ENCODE data around the gene CNTRL. TPM values are rescaled to one million over a fixed set of nuclear protein-coding genes. Genes with fewer than 3 reads are reported as not detected.
"Not testable (repeated sequence)": the region's sequence is repeated elsewhere in the genome, so short reads cannot be mapped to it uniquely, and the experiment has no call there.

CNTRL gene
- total and polyA plus RNA-seq, 2 experiments from 2014 or later = 3.4 to 7.9 TPM

DNA sequence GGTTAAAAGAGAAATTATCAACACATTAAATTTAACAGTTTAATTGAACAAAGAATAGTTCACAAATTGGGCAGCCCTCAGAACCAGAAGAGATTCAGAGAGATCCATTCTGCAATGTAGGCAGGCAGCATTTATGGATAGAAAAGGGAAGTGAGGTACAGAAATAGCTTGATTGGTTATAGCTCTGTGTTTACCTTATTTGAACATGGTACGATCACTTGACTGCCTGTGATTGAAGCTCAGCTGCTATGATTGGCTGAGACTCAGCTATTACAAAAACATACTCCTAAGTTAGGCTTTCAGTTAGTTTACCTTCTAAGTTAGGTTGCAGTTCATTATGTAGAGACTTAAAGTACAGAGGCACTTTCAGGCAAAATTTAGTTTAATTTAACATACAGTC is 7.3 kb downstream of the CNTRL start:
- Histone ChIP-seq H3K4me1 (ENCODE audit: insufficient read depth) (no peaks in the 10 kb centered on the region), H4K20me1 (ENCODE audit: insufficient read depth, poor library complexity, severe bottlenecking) (no peaks in the 10 kb centered on the region), H3K9me3 (ENCODE audit: low read depth) (no peaks in the 10 kb centered on the region), H3K4me3 (no peak overlapping the region), H3K27ac (no peak overlapping the region), H3K9me2 (replicated peaks; ENCODE audit: insufficient read depth) (no peaks in the 10 kb centered on the region), H3K36me3 (replicated peaks; ENCODE audit: insufficient read depth, low read depth) (no peaks in the 10 kb centered on the region), H3K79me2 (no peaks in the 10 kb centered on the region), H2AFZ (no peak overlapping the region), H3K27me3 (no peaks in the 10 kb centered on the region), H3K4me2 (no peak overlapping the region)
- no peak for TF ChIP-seq EZH2phosphoT487 (IDR thresholded peaks at IDR 0.05; ENCODE audit: low read depth, severe bottlenecking, unreplicated experiment)
- TF ChIP-seq EZH2 (IDR thresholded peaks at IDR 0.05; ENCODE audit: borderline replicate concordance) = no peak
- TF ChIP-seq, protein P1, sequence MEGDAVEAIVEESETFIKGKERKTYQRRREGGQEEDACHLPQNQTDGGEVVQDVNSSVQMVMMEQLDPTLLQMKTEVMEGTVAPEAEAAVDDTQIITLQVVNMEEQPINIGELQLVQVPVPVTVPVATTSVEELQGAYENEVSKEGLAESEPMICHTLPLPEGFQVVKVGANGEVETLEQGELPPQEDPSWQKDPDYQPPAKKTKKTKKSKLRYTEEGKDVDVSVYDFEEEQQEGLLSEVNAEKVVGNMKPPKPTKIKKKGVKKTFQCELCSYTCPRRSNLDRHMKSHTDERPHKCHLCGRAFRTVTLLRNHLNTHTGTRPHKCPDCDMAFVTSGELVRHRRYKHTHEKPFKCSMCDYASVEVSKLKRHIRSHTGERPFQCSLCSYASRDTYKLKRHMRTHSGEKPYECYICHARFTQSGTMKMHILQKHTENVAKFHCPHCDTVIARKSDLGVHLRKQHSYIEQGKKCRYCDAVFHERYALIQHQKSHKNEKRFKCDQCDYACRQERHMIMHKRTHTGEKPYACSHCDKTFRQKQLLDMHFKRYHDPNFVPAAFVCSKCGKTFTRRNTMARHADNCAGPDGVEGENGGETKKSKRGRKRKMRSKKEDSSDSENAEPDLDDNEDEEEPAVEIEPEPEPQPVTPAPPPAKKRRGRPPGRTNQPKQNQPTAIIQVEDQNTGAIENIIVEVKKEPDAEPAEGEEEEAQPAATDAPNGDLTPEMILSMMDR (IDR thresholded peaks at IDR 0.05; ENCODE audit: poor library complexity) = no peak
- DNase-seq (ENCODE audit: low spot score) = no peak
- 79% methylated on average over 1 of the region's 1 CpG for WGBS (ENCODE audit: low lambda C conversion rate, missing lambda C conversion rate)

DNA sequence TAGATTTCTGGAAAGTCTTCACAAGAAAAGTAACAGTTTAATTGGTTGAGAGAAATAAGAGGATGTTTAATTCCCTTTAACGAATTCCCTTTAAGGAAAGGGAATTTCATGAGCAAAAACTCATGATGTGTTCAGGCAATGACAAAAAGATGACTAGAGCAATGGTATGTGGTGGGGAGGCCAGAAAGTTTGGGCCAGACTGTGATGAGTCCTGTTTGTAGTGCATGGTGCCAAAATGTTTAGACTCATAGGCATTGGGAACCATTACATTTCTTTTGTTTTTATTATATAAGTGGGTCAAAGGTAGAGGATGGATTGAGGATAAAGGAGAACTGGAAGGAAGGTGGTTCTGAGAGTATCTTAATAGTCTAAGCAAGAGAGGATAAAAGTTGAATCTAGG is 10.9 kb downstream of the CNTRL start:
- H3K4me1 ChIP-seq (ENCODE audit: insufficient read depth) = no peaks in the 10 kb centered on the region
- no peaks in the 10 kb centered on the region for H3K9me2 ChIP-seq (replicated peaks; ENCODE audit: insufficient read depth)
- no peaks in the 10 kb centered on the region for H4K20me1 ChIP-seq (ENCODE audit: insufficient read depth, poor library complexity, severe bottlenecking)
- H3K27me3 ChIP-seq = no peaks in the 10 kb centered on the region
- H3K79me2 ChIP-seq = no peaks in the 10 kb centered on the region
- no peak overlapping the region for H3K4me2 ChIP-seq
- H3K27ac ChIP-seq = no peak overlapping the region
- no peaks in the 10 kb centered on the region for H3K36me3 ChIP-seq (replicated peaks; ENCODE audit: insufficient read depth, low read depth)
- 95% methylated on average over 1 of the region's 1 CpG for WGBS (ENCODE audit: low lambda C conversion rate, missing lambda C conversion rate)
- no peak for TF ChIP-seq EZH2phosphoT487 (IDR thresholded peaks at IDR 0.05; ENCODE audit: low read depth, severe bottlenecking, unreplicated experiment)
- TF ChIP-seq EZH2 (IDR thresholded peaks at IDR 0.05; ENCODE audit: borderline replicate concordance) = no peak
- TF ChIP-seq, protein P1 (IDR thresholded peaks at IDR 0.05; ENCODE audit: poor library complexity) = no peak
- no peak for DNase-seq (ENCODE audit: low spot score)
- no peak overlapping the region for H3K4me3 ChIP-seq
- no peaks in the 10 kb centered on the region for H3K9me3 ChIP-seq (ENCODE audit: low read depth)
- no peak overlapping the region for H2AFZ ChIP-seq

DNA sequence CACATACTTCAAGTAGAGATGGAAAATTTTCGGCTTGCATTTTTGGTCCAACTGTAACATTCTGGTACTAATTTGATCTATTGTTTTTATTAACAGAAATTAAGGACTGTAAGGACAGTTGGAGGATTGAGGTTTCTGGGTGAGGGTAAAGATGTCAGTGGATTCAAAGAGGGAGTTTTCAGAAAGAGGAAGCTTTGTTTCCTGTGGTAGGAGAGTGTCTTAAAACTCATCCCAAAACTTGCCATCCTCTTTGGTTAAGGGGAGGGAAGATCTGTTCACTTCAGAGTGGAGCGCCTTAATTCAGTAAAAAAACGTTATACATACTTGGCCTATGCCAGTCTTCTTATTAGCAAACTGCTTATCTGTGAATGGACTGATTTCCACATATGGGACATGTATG is 13.8 kb downstream of the CNTRL start:
- 93% methylated on average over 3 of the region's 3 CpGs for WGBS (ENCODE audit: low lambda C conversion rate, missing lambda C conversion rate)

DNA sequence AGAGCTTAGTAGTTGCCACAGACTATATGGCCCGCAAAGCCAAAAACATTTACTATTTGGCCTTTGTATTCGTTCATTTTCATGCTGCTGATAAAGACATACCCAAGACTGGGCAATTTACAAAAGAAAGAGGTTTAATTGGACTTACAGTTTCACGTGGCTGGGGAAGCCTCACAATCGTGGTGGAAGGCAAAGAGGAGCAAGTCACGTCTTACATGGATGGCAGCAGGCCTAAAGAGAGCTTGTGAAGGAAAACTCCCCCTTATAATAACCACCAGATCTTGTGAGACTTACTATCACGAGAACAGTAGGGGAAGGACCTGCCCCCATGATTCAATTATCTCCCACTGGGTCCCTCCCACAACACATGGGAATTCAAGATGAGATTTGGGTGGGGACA is 16.0 kb downstream of the CNTRL start:
- DNase-seq (ENCODE audit: low spot score); H3K9me2 ChIP-seq (replicated peaks; ENCODE audit: insufficient read depth); H2AFZ ChIP-seq; H4K20me1 ChIP-seq (ENCODE audit: insufficient read depth, poor library complexity, severe bottlenecking); H3K4me3 ChIP-seq; H3K79me2 ChIP-seq; H3K9me3 ChIP-seq (ENCODE audit: low read depth); H3K4me2 ChIP-seq; H3K27me3 ChIP-seq; H3K36me3 ChIP-seq (replicated peaks; ENCODE audit: insufficient read depth, low read depth); H3K27ac ChIP-seq; H3K4me1 ChIP-seq (ENCODE audit: insufficient read depth): not testable (repeated sequence)
- 90% methylated on average over 6 of the region's 6 CpGs for WGBS (ENCODE audit: low lambda C conversion rate, missing lambda C conversion rate)

More for the DNA sequence above, 13.8 kb downstream of the CNTRL start:
- H3K36me3 ChIP-seq (replicated peaks; ENCODE audit: insufficient read depth, low read depth) = no peaks in the 10 kb centered on the region
- H3K79me2 ChIP-seq = no peaks in the 10 kb centered on the region
- H2AFZ ChIP-seq = no peak overlapping the region
- DNase-seq (ENCODE audit: low spot score) = no peak
- H3K4me1 ChIP-seq (ENCODE audit: insufficient read depth) = no peaks in the 10 kb centered on the region
- H3K9me3 ChIP-seq (ENCODE audit: low read depth) = no peaks in the 10 kb centered on the region
- H3K27ac ChIP-seq = no peak overlapping the region
- no peak overlapping the region for H3K4me2 ChIP-seq
- H3K27me3 ChIP-seq = no peaks in the 10 kb centered on the region
- no peak overlapping the region for H3K4me3 ChIP-seq
- TF ChIP-seq EZH2phosphoT487 (IDR thresholded peaks at IDR 0.05; ENCODE audit: low read depth, severe bottlenecking, unreplicated experiment) = no peak
- TF ChIP-seq EZH2 (IDR thresholded peaks at IDR 0.05; ENCODE audit: borderline replicate concordance) = no peak
- TF ChIP-seq, protein P1 (IDR thresholded peaks at IDR 0.05; ENCODE audit: poor library complexity) = no peak
- no peaks in the 10 kb centered on the region for H4K20me1 ChIP-seq (ENCODE audit: insufficient read depth, poor library complexity, severe bottlenecking)
- H3K9me2 ChIP-seq (replicated peaks; ENCODE audit: insufficient read depth) = no peaks in the 10 kb centered on the region

Measured in hepatocyte (in vitro differentiated cells).